Astrocyte (in vitro differentiated cells and primary cell): ENCODE measurements around the gene S100A6. TPM values are rescaled to one million over a fixed set of nuclear protein-coding genes. Genes with fewer than 3 reads are reported as not detected.

ENCODE experiments used
- DNase-seq: peaks from one replicate; pipeline ENCODE4 v3.0.0-alpha.2; 2010; ENCODE audit warnings: low read depth
- FAIRE-seq: peaks from 2 replicates; lab custom pipeline; 2011; peaks lifted over from hg19 to GRCh38; lab: Jason Lieb, UNC
- H2AFZ ChIP-seq: 2 replicates; pipeline ENCODE4 v1.6.0; 2012; ENCODE audit warnings: low read depth, low read length, inconsistent platforms
- H3K27ac ChIP-seq: 2 replicates; pipeline ENCODE4 v1.5.1; 2011; ENCODE audit warnings: low read depth, low read length, inconsistent platforms
- H3K27me3 ChIP-seq: 2 replicates; pipeline ENCODE4 v1.6.0; 2011; ENCODE audit warnings: low read length, inconsistent platforms; ENCODE audit not compliant: insufficient read depth
- H3K36me3 ChIP-seq: 2 replicates; pipeline ENCODE4 v1.5.1; 2011; ENCODE audit warnings: low read length, inconsistent platforms; ENCODE audit not compliant: insufficient read depth
- H3K4me1 ChIP-seq: 2 replicates; pipeline ENCODE4 v1.5.1; 2011; ENCODE audit warnings: low read length, inconsistent platforms; ENCODE audit not compliant: insufficient read depth
- H3K4me2 ChIP-seq: 2 replicates; pipeline ENCODE4 v1.6.0; 2012; ENCODE audit warnings: low read length, inconsistent platforms
- H3K4me3 ChIP-seq: 2 replicates; pipeline ENCODE4 v1.5.1; 2011; ENCODE audit warnings: low read depth, mild to moderate bottlenecking, low read length, inconsistent platforms; ENCODE audit not compliant: insufficient read depth
- H3K79me2 ChIP-seq: 2 replicates; pipeline ENCODE4 v1.6.0; 2012; ENCODE audit warnings: mild to moderate bottlenecking, low read length, inconsistent platforms; ENCODE audit not compliant: insufficient read depth
- H3K9ac ChIP-seq: 2 replicates; pipeline ENCODE4 v1.6.0; 2012; ENCODE audit warnings: mild to moderate bottlenecking, low read length, inconsistent platforms
- H3K9me3 ChIP-seq: 2 replicates; pipeline ENCODE4 v1.5.1; 2012; ENCODE audit warnings: low read depth, mild to moderate bottlenecking, low read length, inconsistent platforms; ENCODE audit not compliant: insufficient read depth
- H4K20me1 ChIP-seq: 2 replicates; pipeline ENCODE4 v1.6.0; 2012; ENCODE audit warnings: low read length, inconsistent platforms; ENCODE audit not compliant: insufficient read depth
- H3K27ac Mint-ChIP-seq: one replicate; pipeline ENCODE4 v1.8.0; 2021; ENCODE audit warnings: mild to moderate bottlenecking, mixed read lengths; ENCODE audit not compliant: unreplicated experiment
- H3K27me3 Mint-ChIP-seq: one replicate; pipeline ENCODE4 v1.8.0; 2021; ENCODE audit warnings: low read depth, mixed read lengths; ENCODE audit not compliant: unreplicated experiment
- H3K36me3 Mint-ChIP-seq: one replicate; pipeline ENCODE4 v1.8.0; 2021; ENCODE audit warnings: low read depth, mixed read lengths; ENCODE audit not compliant: unreplicated experiment
- H3K4me1 Mint-ChIP-seq: one replicate; pipeline ENCODE4 v1.8.0; 2021; ENCODE audit warnings: low read depth, mixed read lengths; ENCODE audit not compliant: unreplicated experiment
- H3K4me3 Mint-ChIP-seq: one replicate; pipeline ENCODE4 v1.8.0; 2021; ENCODE audit warnings: mild to moderate bottlenecking, moderate library complexity, mixed read lengths; ENCODE audit not compliant: unreplicated experiment
- H3K9me3 Mint-ChIP-seq: one replicate; pipeline ENCODE4 v1.8.0; 2021; ENCODE audit warnings: mild to moderate bottlenecking, mixed read lengths; ENCODE audit not compliant: unreplicated experiment
- EZH2 ChIP-seq: IDR thresholded peaks from 2 replicates; pipeline ENCODE4 v1.6.1; 2012; ENCODE audit warnings: mild to moderate bottlenecking, low read length, inconsistent platforms; ENCODE audit not compliant: insufficient read depth
- total RNA-seq: library from RNA; stranded (reverse); gene quantifications from 2 replicates; pipeline ENCODE4 v1.2.1, GENCODE V29; 2021
- TF ChIP-seq, protein P1 (sequence below): IDR thresholded peaks from 2 replicates; pipeline ENCODE4 v1.5.1; 2011; ENCODE audit warnings: low read depth, mild to moderate bottlenecking, inconsistent platforms, low read length, moderate library complexity; ENCODE audit not compliant: insufficient read depth

Gene S100A6
- total RNA-seq, 1 donor from 2014 or later, result 125 TPM

- H3K36me3 Mint-ChIP-seq, result no peaks in the 10 kb centered on the region
- no peak overlapping the region for H3K27ac ChIP-seq
- H3K27me3 Mint-ChIP-seq, result no peaks in the 10 kb centered on the region
- TF ChIP-seq, protein P1, sequence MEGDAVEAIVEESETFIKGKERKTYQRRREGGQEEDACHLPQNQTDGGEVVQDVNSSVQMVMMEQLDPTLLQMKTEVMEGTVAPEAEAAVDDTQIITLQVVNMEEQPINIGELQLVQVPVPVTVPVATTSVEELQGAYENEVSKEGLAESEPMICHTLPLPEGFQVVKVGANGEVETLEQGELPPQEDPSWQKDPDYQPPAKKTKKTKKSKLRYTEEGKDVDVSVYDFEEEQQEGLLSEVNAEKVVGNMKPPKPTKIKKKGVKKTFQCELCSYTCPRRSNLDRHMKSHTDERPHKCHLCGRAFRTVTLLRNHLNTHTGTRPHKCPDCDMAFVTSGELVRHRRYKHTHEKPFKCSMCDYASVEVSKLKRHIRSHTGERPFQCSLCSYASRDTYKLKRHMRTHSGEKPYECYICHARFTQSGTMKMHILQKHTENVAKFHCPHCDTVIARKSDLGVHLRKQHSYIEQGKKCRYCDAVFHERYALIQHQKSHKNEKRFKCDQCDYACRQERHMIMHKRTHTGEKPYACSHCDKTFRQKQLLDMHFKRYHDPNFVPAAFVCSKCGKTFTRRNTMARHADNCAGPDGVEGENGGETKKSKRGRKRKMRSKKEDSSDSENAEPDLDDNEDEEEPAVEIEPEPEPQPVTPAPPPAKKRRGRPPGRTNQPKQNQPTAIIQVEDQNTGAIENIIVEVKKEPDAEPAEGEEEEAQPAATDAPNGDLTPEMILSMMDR, result no peak
- TF ChIP-seq EZH2, result no peak
- H3K4me3 Mint-ChIP-seq, result no peak overlapping the region
- H3K27me3 ChIP-seq, result no peaks in the 10 kb centered on the region
- H3K4me2 ChIP-seq, result no peak overlapping the region
- H3K4me3 ChIP-seq, result no peak overlapping the region
- H3K4me1 ChIP-seq, result peaks cover 1% of the 10 kb centered on the region
- H3K4me1 Mint-ChIP-seq, result peaks cover 2% of the 10 kb centered on the region
- DNase-seq, result no peak
- H3K9me3 Mint-ChIP-seq, result peaks cover 5% of the 10 kb centered on the region
- H4K20me1 ChIP-seq, result no peaks in the 10 kb centered on the region
- no peaks in the 10 kb centered on the region for H3K79me2 ChIP-seq
- no peak overlapping the region for H2AFZ ChIP-seq
- H3K36me3 ChIP-seq, result no peaks in the 10 kb centered on the region
- no peak for FAIRE-seq
- H3K9ac ChIP-seq, result no peak overlapping the region
- H3K9me3 ChIP-seq, result no peaks in the 10 kb centered on the region
- no peak overlapping the region for H3K27ac Mint-ChIP-seq
Measured at GRCh38 chr1:153560241-153560640, 24.4 kb upstream of the S100A6 start.

DNA sequence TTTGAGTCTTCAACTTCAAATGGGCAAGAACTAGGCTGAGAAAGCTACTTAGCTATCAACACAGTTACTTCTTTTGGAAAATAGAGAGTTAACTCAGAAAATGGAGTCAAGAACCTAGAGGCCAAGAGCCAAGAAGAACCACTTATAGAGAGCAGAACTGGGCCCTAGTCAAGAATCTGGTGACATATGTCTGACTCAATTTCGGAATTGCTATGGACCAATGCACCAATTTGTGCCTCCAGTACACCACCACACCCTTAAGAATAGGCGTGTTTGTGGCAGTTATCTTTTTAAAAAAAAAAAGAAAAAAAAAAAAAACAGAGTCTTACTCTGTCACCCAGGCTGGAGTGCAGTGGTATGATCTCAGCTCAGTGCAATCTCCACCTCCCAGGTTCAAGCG lies 22.1 kb upstream of the S100A6 start:
- Mint-ChIP-seq H3K27ac (no peak overlapping the region), H3K9me3 (peaks cover 5% of the 10 kb centered on the region), H3K4me1 (peaks cover 12% of the 10 kb centered on the region), H3K27me3 (no peaks in the 10 kb centered on the region), H3K36me3 (no peaks in the 10 kb centered on the region), H3K4me3 (no peak overlapping the region)
- FAIRE-seq (no peak), DNase-seq (no peak)
- Histone ChIP-seq H3K4me1 (peaks cover 3% of the 10 kb centered on the region), H3K9ac (no peak overlapping the region), H3K4me3 (no peak overlapping the region), H3K36me3 (no peaks in the 10 kb centered on the region), H3K4me2 (no peak overlapping the region), H2AFZ (no peak overlapping the region), H3K9me3 (no peaks in the 10 kb centered on the region), H3K27ac (no peak overlapping the region), H3K27me3 (no peaks in the 10 kb centered on the region), H3K79me2 (no peaks in the 10 kb centered on the region), H4K20me1 (no peaks in the 10 kb centered on the region)
- TF ChIP-seq, protein P1, result no peak
- TF ChIP-seq EZH2, result no peak

DNA sequence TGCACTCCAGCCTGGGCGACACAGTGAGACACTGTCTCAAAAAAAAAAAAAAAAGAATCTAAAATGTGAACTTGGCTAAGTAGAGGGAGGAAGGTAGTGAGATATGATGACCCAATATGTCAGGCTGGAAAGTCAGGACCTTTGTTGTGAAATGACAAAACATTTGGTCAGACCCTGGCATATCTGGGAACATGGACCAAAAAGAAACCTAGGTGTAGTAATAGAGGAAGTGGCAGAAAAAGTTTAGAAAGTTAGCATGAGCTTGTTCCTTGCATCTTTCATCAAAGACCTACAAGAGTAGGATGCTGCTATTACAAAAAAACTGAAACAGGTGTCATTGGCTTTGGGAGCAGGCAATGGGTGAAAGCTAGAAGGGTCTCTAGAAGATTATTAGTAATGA lies 20.6 kb upstream of the S100A6 start:
- H3K4me1 Mint-ChIP-seq, result peaks cover 12% of the 10 kb centered on the region
- TF ChIP-seq, protein P1, result no peak
- TF ChIP-seq EZH2, result no peak
- Histone ChIP-seq H3K4me2 (no peak overlapping the region), H3K9me3 (no peaks in the 10 kb centered on the region), H3K9ac (no peak overlapping the region), H3K4me1 (peaks cover 3% of the 10 kb centered on the region), H3K79me2 (no peaks in the 10 kb centered on the region), H3K36me3 (no peaks in the 10 kb centered on the region), H3K4me3 (no peak overlapping the region), H3K27ac (no peak overlapping the region), H2AFZ (no peak overlapping the region), H3K27me3 (no peaks in the 10 kb centered on the region), H4K20me1 (no peaks in the 10 kb centered on the region)
- no peak overlapping the region for H3K4me3 Mint-ChIP-seq
- H3K27me3 Mint-ChIP-seq, result no peaks in the 10 kb centered on the region
- H3K27ac Mint-ChIP-seq, result peak overlapping the region; percentile 8
- no peak for FAIRE-seq
- H3K9me3 Mint-ChIP-seq, result peaks cover 5% of the 10 kb centered on the region
- no peak for DNase-seq
- no peaks in the 10 kb centered on the region for H3K36me3 Mint-ChIP-seq
